WTC11 (cell line): ENCODE results near the gene PRKCQ. TPM values are rescaled to one million over a fixed set of nuclear protein-coding genes. Genes with fewer than 3 reads are reported as not detected.

ENCODE experiments used
- ATAC-seq: fragments of 200-7000 bp; cut with Tn5 transposase; 2 replicates; pipeline ENCODE4 v1.10.0; 2021; ENCODE audit warnings: mild to moderate bottlenecking, moderate library complexity
- CTCF ChIA-PET: fragments of 300-600 bp; sonication (Branson Sonifier 250); formaldehyde crosslinking; loops from one replicate; lab custom pipeline; 2021; ENCODE audit warnings: antibody characterized with exemption; lab: Charles Lee
- POLR2A ChIA-PET: fragments of 350-600 bp; sonication (Branson Sonifier 250); formaldehyde crosslinking; loops from one replicate; lab custom pipeline; 2021; ENCODE audit warnings: antibody characterized with exemption; lab: Charles Lee
- DNase-seq: peaks from one replicate; pipeline ENCODE4 v3.0.0; 2021; ENCODE audit warnings: low spot score
- H3K27ac Mint-ChIP-seq: 2 replicates; pipeline ENCODE4 v1.8.0; 2021; ENCODE audit warnings: mixed read lengths
- H3K27me3 Mint-ChIP-seq: 2 replicates; pipeline ENCODE4 v1.8.0; 2021; ENCODE audit warnings: low read depth, mild to moderate bottlenecking, moderate library complexity, mixed read lengths
- H3K36me3 Mint-ChIP-seq: 2 replicates; pipeline ENCODE4 v1.8.0; 2021; ENCODE audit warnings: mixed read lengths
- H3K4me1 Mint-ChIP-seq: 2 replicates; pipeline ENCODE4 v1.8.0; 2022; ENCODE audit warnings: mixed read lengths
- H3K4me3 Mint-ChIP-seq: 2 replicates; pipeline ENCODE4 v1.8.0; 2021; ENCODE audit warnings: mild to moderate bottlenecking, moderate library complexity, mixed read lengths
- H3K9me3 Mint-ChIP-seq: 2 replicates; pipeline ENCODE4 v1.8.0; 2021; ENCODE audit warnings: mixed read lengths
- ETV6 ChIP-seq: sonication (generic); formaldehyde crosslinking; IDR thresholded peaks from 2 replicates; pipeline ENCODE4 v1.8.1; 2022; ENCODE audit warnings: mild to moderate bottlenecking, missing genetic modification reagents
- FOXJ3 ChIP-seq: sonication (generic); formaldehyde crosslinking; IDR thresholded peaks from 2 replicates; pipeline ENCODE4 v1.9.0; 2021; ENCODE audit warnings: missing genetic modification reagents, mild to moderate bottlenecking, borderline replicate concordance
- FOXP4 ChIP-seq: sonication (generic); formaldehyde crosslinking; IDR thresholded peaks from 2 replicates; pipeline ENCODE4 v1.8.0; 2022; ENCODE audit warnings: mild to moderate bottlenecking, missing genetic modification reagents
- GABPB1 ChIP-seq: sonication (generic); formaldehyde crosslinking; IDR thresholded peaks from 2 replicates; pipeline ENCODE4 v1.8.1; 2023; ENCODE audit warnings: mild to moderate bottlenecking, missing genetic modification reagents
- GRHL2 ChIP-seq: fragments of 250-450 bp; sonication (Bioruptor Pico); IDR thresholded peaks from 2 replicates; pipeline ENCODE4 v1.8.0; 2022; ENCODE audit warnings: mild to moderate bottlenecking, moderate library complexity; ENCODE audit not compliant: insufficient replicate concordance, severe bottlenecking
- IRF2 ChIP-seq: sonication (generic); formaldehyde crosslinking; IDR thresholded peaks from 2 replicates; pipeline ENCODE4 v1.8.0; 2022; ENCODE audit warnings: low read depth, missing genetic modification reagents, borderline replicate concordance
- JUN ChIP-seq: sonication (generic); formaldehyde crosslinking; IDR thresholded peaks from 2 replicates; pipeline ENCODE4 v1.8.0; 2023; ENCODE audit warnings: mild to moderate bottlenecking, missing genetic modification reagents
- MLX ChIP-seq: sonication (generic); formaldehyde crosslinking; IDR thresholded peaks from 2 replicates; pipeline ENCODE4 v1.8.1; 2023; ENCODE audit warnings: mild to moderate bottlenecking, missing genetic modification reagents, moderate library complexity
- NFATC4 ChIP-seq: fragments of 250-450 bp; sonication (Bioruptor Pico); IDR thresholded peaks from 2 replicates; pipeline ENCODE4 v1.9.0; 2021; ENCODE audit warnings: mild to moderate bottlenecking
- OVOL2 ChIP-seq: fragments of 250-450 bp; sonication (Bioruptor Pico); IDR thresholded peaks from 2 replicates; pipeline ENCODE4 v1.9.0; 2021; ENCODE audit warnings: mild to moderate bottlenecking, borderline replicate concordance
- PRDM15 ChIP-seq: sonication (generic); formaldehyde crosslinking; IDR thresholded peaks from 2 replicates; pipeline ENCODE4 v1.8.0; 2022; ENCODE audit warnings: missing genetic modification reagents
- RORB ChIP-seq: fragments of 250-450 bp; sonication (Bioruptor Pico); IDR thresholded peaks from 2 replicates; pipeline ENCODE4 v1.9.0; 2021; ENCODE audit warnings: mild to moderate bottlenecking
- SMAD3 ChIP-seq: sonication (generic); formaldehyde crosslinking; IDR thresholded peaks from 2 replicates; pipeline ENCODE4 v1.8.0; 2022; ENCODE audit warnings: missing genetic modification reagents, mild to moderate bottlenecking, borderline replicate concordance
- SMAD4 ChIP-seq: sonication (generic); formaldehyde crosslinking; IDR thresholded peaks from 2 replicates; pipeline ENCODE4 v1.8.0; 2022; ENCODE audit warnings: mild to moderate bottlenecking, missing genetic modification reagents
- SP1 ChIP-seq: sonication (generic); formaldehyde crosslinking; conservative IDR thresholded peaks from 2 replicates; pipeline ENCODE4 v1.8.1; 2022; ENCODE audit warnings: missing genetic modification reagents
- TP53 ChIP-seq: sonication (generic); formaldehyde crosslinking; IDR thresholded peaks from 2 replicates; pipeline ENCODE4 v1.8.1; 2023; ENCODE audit warnings: mild to moderate bottlenecking, missing genetic modification reagents
- USF1 ChIP-seq: sonication (generic); formaldehyde crosslinking; IDR thresholded peaks from 2 replicates; pipeline ENCODE4 v1.8.0; 2022; ENCODE audit warnings: mild to moderate bottlenecking, missing genetic modification reagents
- ZNF138 ChIP-seq: sonication (generic); formaldehyde crosslinking; conservative IDR thresholded peaks from 2 replicates; pipeline ENCODE4 v1.8.1; 2022; ENCODE audit warnings: mild to moderate bottlenecking, moderate library complexity, missing genetic modification reagents
- ZNF219 ChIP-seq: sonication (generic); formaldehyde crosslinking; IDR thresholded peaks from 2 replicates; pipeline ENCODE4 v1.8.0; 2023; ENCODE audit warnings: missing genetic modification reagents, mild to moderate bottlenecking, borderline replicate concordance
- ZNF263 ChIP-seq: sonication (generic); formaldehyde crosslinking; IDR thresholded peaks from 2 replicates; pipeline ENCODE4 v1.8.1; 2022; ENCODE audit warnings: low read depth, mild to moderate bottlenecking, moderate library complexity, missing genetic modification reagents
- ZNF317 ChIP-seq: sonication (generic); formaldehyde crosslinking; IDR thresholded peaks from 2 replicates; pipeline ENCODE4 v1.8.1; 2023; ENCODE audit warnings: low read depth, mild to moderate bottlenecking, moderate library complexity, missing genetic modification reagents, borderline replicate concordance
- ZNF512 ChIP-seq: sonication (generic); formaldehyde crosslinking; IDR thresholded peaks from 2 replicates; pipeline ENCODE4 v1.8.1; 2022; ENCODE audit warnings: missing genetic modification reagents, borderline replicate concordance
- ZSCAN18 ChIP-seq: fragments of 250-450 bp; sonication (Bioruptor Pico); IDR thresholded peaks from 2 replicates; pipeline ENCODE4 v2.1.2; 2022; ENCODE audit warnings: mild to moderate bottlenecking, moderate library complexity
- total RNA-seq: library from RNA; stranded (reverse); gene quantifications from 3 replicates; pipeline ENCODE4 v1.2.3, GENCODE V29; 2021

PRKCQ gene
- total RNA-seq, 1 experiment from 2014 or later, result 8.7 TPM

GRCh38 chr10:6383096-6383812, 196.8 kb downstream of the PRKCQ start:
- Mint-ChIP-seq H3K9me3 (peaks cover 60% of the 10 kb centered on the region), H3K27me3 (peaks cover 20% of the 10 kb centered on the region), H3K36me3 (peaks cover 51% of the 10 kb centered on the region), H3K4me1 (no peaks in the 10 kb centered on the region), H3K27ac (no peak overlapping the region), H3K4me3 (no peak overlapping the region)
- TF ChIP-seq FOXP4 (CRISPR knock-in tag), result no peak
- no peak for TF ChIP-seq FOXJ3
- TF ChIP-seq ETV6 (CRISPR knock-in tag), result no peak
- TF ChIP-seq GRHL2 (CRISPR knock-in tag), result no peak
- no peak for TF ChIP-seq TP53 (CRISPR knock-in tag)
- no peak for TF ChIP-seq ZSCAN18 (CRISPR knock-in tag)
- no peak for TF ChIP-seq ZNF317 (CRISPR knock-in tag)
- no peak for TF ChIP-seq PRDM15 (CRISPR knock-in tag)
- no peak for TF ChIP-seq SP1
- no peak for TF ChIP-seq ZNF512 (CRISPR knock-in tag)
- TF ChIP-seq NFATC4 (CRISPR knock-in tag), result no peak
- no peak for TF ChIP-seq MLX (CRISPR knock-in tag)
- TF ChIP-seq ZNF219 (CRISPR knock-in tag), result no peak
- TF ChIP-seq ZNF138 (CRISPR knock-in tag), result no peak
- TF ChIP-seq JUN (CRISPR knock-in tag), result no peak
- ChIA-PET POLR2A (no interaction called here), CTCF (interaction anchor here (0.7 to 1.5 kb wide), 2 partner anchors 181 to 441 kb away, joined by 3 read pairs; partner anchors contain the start of gene PFKFB3)
- DNase-seq (no peak), ATAC-seq (no peak)

GRCh38 chr10:6382081-6382480, 198.0 kb downstream of the PRKCQ start:
- peaks cover 20% of the 10 kb centered on the region for H3K27me3 Mint-ChIP-seq
- DNase-seq (no peak), ATAC-seq (no peak)
- CTCF ChIA-PET, result no interaction called here
- POLR2A ChIA-PET, result no interaction called here
- peaks cover 54% of the 10 kb centered on the region for H3K36me3 Mint-ChIP-seq
- no peaks in the 10 kb centered on the region for H3K4me1 Mint-ChIP-seq
- H3K9me3 Mint-ChIP-seq, result peaks cover 64% of the 10 kb centered on the region
- no peak overlapping the region for H3K27ac Mint-ChIP-seq
- no peak overlapping the region for H3K4me3 Mint-ChIP-seq
- TF ChIP-seq ZNF263 (CRISPR knock-in tag) (no peak), OVOL2 (CRISPR knock-in tag) (no peak), SMAD3 (CRISPR knock-in tag) (no peak), USF1 (CRISPR knock-in tag) (no peak), MLX (CRISPR knock-in tag) (no peak), GABPB1 (CRISPR knock-in tag) (no peak), IRF2 (no peak), FOXJ3 (no peak), RORB (CRISPR knock-in tag) (no peak), SMAD4 (CRISPR knock-in tag) (no peak)
